ENCODE results near the gene ANKFY1.
"Not testable (repeated sequence)": the region's sequence is repeated elsewhere in the genome, so short reads cannot be mapped to it uniquely, and the experiment has no call there.

Gene ANKFY1

GRCh38 chr17:4215882-4216570 lies 47.8 kb downstream of the ANKFY1 start:
- peak; percentile 67 for ATAC-seq (ENCODE audit: low read depth)
- peaks cover 6% of the 10 kb centered on the region for H3K4me1 Mint-ChIP-seq

GRCh38 chr17:4214157-4214556 lies 49.6 kb downstream of the ANKFY1 start:
- H3K27ac Mint-ChIP-seq: no peak overlapping the region
- H3K4me3 Mint-ChIP-seq: no peak overlapping the region
- ATAC-seq (ENCODE audit: low read depth): no peak
- no peaks in the 10 kb centered on the region for H3K27me3 Mint-ChIP-seq
- peaks cover 6% of the 10 kb centered on the region for H3K4me1 Mint-ChIP-seq
- DNase-seq (ENCODE audit: low spot score in 2 of 2): no peak
- H3K36me3 Mint-ChIP-seq: peaks cover 12% of the 10 kb centered on the region
- H3K9me3 Mint-ChIP-seq: no peaks in the 10 kb centered on the region

More at GRCh38 chr17:4215882-4216570, 47.8 kb downstream of the ANKFY1 start:
- Mint-ChIP-seq H3K27ac (peak overlapping the region; percentile 67), H3K4me3 (no peak overlapping the region), H3K27me3 (no peaks in the 10 kb centered on the region), H3K9me3 (no peaks in the 10 kb centered on the region), H3K36me3 (peaks cover 9% of the 10 kb centered on the region)
- no peak for DNase-seq (ENCODE audit: low spot score in 2 of 2)

GRCh38 chr17:4209611-4210010 lies 54.2 kb downstream of the ANKFY1 start:
- Mint-ChIP-seq H3K9me3 (no peaks in the 10 kb centered on the region), H3K27ac (no peak overlapping the region), H3K27me3 (no peaks in the 10 kb centered on the region), H3K36me3 (peaks cover 36% of the 10 kb centered on the region), H3K4me3 (no peak overlapping the region), H3K4me1 (peaks cover 3% of the 10 kb centered on the region)
- DNase-seq (ENCODE audit: low spot score in 2 of 2): no peak
- no peak for ATAC-seq (ENCODE audit: low read depth)

- peaks cover 3% of the 10 kb centered on the region for H3K4me1 Mint-ChIP-seq
- H3K36me3 Mint-ChIP-seq: peaks cover 38% of the 10 kb centered on the region
- no peak for DNase-seq (ENCODE audit: low spot score in 2 of 2)
- no peaks in the 10 kb centered on the region for H3K27me3 Mint-ChIP-seq
- H3K27ac Mint-ChIP-seq: no peak overlapping the region
- H3K9me3 Mint-ChIP-seq: no peaks in the 10 kb centered on the region
- H3K4me3 Mint-ChIP-seq: no peak overlapping the region
- ATAC-seq (ENCODE audit: low read depth): no peak
Observed at GRCh38 chr17:4208238-4208637, 55.5 kb downstream of the ANKFY1 start.

DNA sequence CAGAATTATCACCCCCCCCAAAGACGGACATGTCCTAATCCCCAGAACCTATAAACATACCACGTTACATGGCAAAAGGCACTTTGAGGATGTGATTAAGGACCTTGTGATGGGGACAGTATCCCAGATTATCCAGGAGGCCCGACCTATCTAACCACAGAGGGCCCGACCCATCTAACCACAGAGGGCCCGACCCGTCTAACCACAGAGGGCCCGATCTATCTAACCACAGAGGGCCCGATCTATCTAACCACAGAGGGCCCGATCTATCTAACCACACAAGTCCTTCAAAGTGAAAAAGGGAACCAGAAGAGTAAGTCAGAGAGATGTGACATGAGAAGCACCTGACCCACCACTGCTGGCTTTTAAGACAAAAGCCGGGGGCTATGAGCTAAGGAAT lies 56.8 kb downstream of the ANKFY1 start:
- H3K4me1 Mint-ChIP-seq: peaks cover 3% of the 10 kb centered on the region
- ATAC-seq (ENCODE audit: low read depth) (peak; percentile 55), DNase-seq (ENCODE audit: low spot score in 2 of 2) (no peak)
- H3K27ac Mint-ChIP-seq: no peak overlapping the region
- H3K27me3 Mint-ChIP-seq: no peaks in the 10 kb centered on the region
- H3K4me3 Mint-ChIP-seq: no peak overlapping the region
- no peaks in the 10 kb centered on the region for H3K9me3 Mint-ChIP-seq
- peaks cover 35% of the 10 kb centered on the region for H3K36me3 Mint-ChIP-seq

DNA sequence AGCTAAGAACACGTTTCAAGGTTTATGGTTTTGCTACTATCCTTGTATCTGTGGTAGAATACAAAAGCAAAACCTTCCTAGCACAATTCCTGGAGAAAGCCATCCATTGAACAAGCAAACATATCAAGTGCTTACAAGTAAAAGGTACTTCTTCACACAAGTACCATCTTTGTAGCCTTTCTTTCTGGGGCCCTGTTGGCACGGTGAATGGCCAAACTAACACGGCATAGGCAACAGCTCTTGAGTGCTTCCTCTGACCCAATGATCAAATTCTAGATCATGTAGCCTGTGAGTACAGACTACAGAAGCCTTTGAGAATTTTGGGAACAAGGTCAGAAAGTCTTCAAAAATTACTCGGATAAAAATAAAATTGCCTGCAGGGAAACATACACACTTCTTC lies 57.9 kb downstream of the ANKFY1 start:
- Mint-ChIP-seq H3K27ac (no peak overlapping the region), H3K4me3 (no peak overlapping the region), H3K27me3 (no peaks in the 10 kb centered on the region), H3K9me3 (no peaks in the 10 kb centered on the region), H3K4me1 (peaks cover 3% of the 10 kb centered on the region), H3K36me3 (peaks cover 35% of the 10 kb centered on the region)
- no peak for ATAC-seq (ENCODE audit: low read depth)
- no peak for DNase-seq (ENCODE audit: low spot score in 2 of 2)

DNA sequence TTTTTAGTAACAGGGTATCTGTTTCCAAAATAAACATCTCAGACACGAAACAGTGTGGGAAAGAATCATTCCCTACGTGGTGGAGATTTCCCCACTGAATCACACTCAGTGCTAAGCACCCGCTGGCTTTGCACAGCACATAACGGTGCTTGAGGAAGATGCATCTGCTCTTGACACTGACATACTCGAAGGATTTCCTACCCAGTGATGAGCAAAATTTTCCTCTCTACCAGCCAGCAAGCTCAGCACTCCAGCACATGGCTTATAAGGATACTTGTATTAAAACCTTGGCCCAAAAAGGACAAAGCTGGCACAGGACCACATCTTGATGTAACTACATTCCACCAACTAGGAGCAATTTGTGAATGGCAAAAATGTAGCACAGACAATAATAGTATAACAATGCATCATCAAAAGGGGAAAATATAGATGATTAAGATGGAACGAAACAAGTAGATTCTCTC lies 59.0 kb downstream of the ANKFY1 start:
- no peaks in the 10 kb centered on the region for H3K9me3 Mint-ChIP-seq
- H3K4me1 Mint-ChIP-seq: peaks cover 3% of the 10 kb centered on the region
- peaks cover 35% of the 10 kb centered on the region for H3K36me3 Mint-ChIP-seq
- no peak for ATAC-seq (ENCODE audit: low read depth)
- no peak overlapping the region for H3K4me3 Mint-ChIP-seq
- no peaks in the 10 kb centered on the region for H3K27me3 Mint-ChIP-seq
- no peak overlapping the region for H3K27ac Mint-ChIP-seq
- DNase-seq (ENCODE audit: low spot score in 2 of 2): no peak

DNA sequence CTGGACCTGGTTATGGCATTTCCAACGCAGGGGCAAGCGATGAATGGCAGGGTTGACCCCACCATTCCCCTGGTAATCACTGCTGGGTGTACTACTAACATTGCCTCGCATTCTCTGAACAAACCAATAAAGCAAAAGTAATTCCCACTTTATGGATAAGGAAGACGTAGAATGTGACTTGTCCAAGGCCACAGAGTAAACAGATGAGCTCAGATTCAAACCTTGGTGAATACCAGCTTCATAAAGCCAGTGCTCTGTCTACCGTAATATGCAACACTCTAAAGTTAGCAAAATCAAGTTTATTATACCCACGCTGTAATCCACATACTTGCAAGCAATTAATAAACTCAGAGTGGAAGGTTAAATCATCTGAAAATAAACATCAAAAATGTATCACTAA lies 59.6 kb downstream of the ANKFY1 start:
- no peak for DNase-seq (ENCODE audit: low spot score in 2 of 2)
- no peak for ATAC-seq (ENCODE audit: low read depth)
- Mint-ChIP-seq H3K4me1 (peaks cover 3% of the 10 kb centered on the region), H3K9me3 (no peaks in the 10 kb centered on the region), H3K27me3 (no peaks in the 10 kb centered on the region), H3K27ac (no peak overlapping the region), H3K4me3 (no peak overlapping the region), H3K36me3 (peaks cover 34% of the 10 kb centered on the region)

DNA sequence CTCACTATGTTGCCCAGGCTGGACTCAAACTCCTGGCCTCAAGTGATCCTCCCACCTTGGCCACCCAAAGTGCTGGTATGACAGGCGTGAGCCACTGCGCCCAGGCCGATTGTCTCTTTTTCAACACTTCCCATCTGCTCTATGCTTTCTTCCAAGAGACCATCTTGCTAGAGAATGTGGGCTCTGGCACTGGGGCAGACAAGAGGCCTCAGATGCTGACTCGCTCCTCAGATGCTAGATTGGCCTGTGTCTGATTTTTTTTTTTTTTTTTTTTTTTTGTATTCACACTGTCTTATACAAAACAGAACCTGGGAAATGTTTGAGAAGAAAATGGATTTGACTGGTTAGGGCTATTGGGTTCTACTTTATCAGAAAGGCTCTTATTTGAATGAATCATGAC lies 62.6 kb downstream of the ANKFY1 start:
- peaks cover 18% of the 10 kb centered on the region for H3K36me3 Mint-ChIP-seq
- H3K4me1 Mint-ChIP-seq: no peaks in the 10 kb centered on the region
- no peaks in the 10 kb centered on the region for H3K27me3 Mint-ChIP-seq
- H3K27ac Mint-ChIP-seq: no peak overlapping the region
- ATAC-seq (ENCODE audit: low read depth) (no peak), DNase-seq (ENCODE audit: low spot score in 2 of 2) (no peak)
- no peak overlapping the region for H3K4me3 Mint-ChIP-seq
- H3K9me3 Mint-ChIP-seq: no peaks in the 10 kb centered on the region

DNA sequence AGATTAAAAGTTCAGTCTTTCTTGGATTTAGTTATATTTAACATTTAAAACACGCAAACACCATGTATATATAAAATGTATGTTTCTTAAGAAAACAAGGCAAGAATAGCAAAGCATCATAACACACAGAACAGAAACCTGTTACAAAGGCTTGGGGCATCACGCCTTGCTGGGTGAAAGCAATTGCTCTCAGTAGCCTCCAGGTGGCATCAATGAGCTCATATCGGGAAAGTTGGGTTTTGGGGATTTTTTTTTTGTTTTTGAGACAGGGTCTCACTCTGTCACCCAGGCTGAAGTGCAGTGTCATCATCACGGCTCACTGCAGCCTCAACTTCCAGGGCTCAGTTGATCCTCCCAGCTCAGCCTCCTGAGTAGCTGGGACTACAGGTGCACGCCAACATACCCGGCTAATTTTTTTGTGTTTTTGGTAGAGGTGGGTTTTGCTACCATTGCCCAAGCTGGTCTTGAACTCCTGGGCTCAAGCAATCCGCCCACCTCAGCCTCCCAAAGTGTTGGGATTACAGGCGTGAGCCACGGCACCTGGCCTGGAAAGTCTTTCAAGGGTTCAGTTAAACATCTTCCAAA lies 63.9 kb downstream of the ANKFY1 start:
- DNase-seq (ENCODE audit: low spot score in 2 of 2): peak in 1 of 2 donors; percentile 18
- peak; percentile 41 for ATAC-seq (ENCODE audit: low read depth)

DNA sequence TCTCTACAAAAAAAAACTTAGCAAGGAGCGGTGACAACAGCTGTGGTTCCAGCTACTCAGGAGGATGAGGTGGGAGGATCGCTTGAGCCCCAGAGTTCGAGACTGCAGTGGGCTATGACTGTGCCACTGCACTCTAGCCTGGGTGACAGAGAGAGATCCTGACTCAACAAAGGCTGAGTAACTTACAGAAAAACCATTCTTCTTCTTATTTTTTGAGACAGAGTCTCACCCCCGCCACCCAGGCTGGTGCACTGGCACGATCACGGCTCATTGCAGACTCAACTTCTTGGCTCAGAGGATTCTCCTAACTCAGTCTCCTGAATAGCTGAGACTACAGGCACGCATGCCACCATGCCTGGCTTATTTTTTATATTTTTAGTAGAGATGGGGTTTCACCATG lies 64.8 kb downstream of the ANKFY1 start:
- H3K27me3 Mint-ChIP-seq: no peaks in the 10 kb centered on the region
- peaks cover 19% of the 10 kb centered on the region for H3K36me3 Mint-ChIP-seq
- H3K9me3 Mint-ChIP-seq: no peaks in the 10 kb centered on the region
- H3K4me1 Mint-ChIP-seq: no peaks in the 10 kb centered on the region
- no peak overlapping the region for H3K27ac Mint-ChIP-seq
- DNase-seq (ENCODE audit: low spot score in 2 of 2): no peak
- H3K4me3 Mint-ChIP-seq: no peak overlapping the region
- no peak for ATAC-seq (ENCODE audit: low read depth)

More for the DNA sequence above, 63.9 kb downstream of the ANKFY1 start:
- H3K9me3 Mint-ChIP-seq: no peaks in the 10 kb centered on the region
- H3K4me3 Mint-ChIP-seq: no peak overlapping the region
- no peaks in the 10 kb centered on the region for H3K27me3 Mint-ChIP-seq
- H3K36me3 Mint-ChIP-seq: peaks cover 20% of the 10 kb centered on the region
- no peak overlapping the region for H3K27ac Mint-ChIP-seq
- H3K4me1 Mint-ChIP-seq: no peaks in the 10 kb centered on the region

- no peaks in the 10 kb centered on the region for H3K9me3 Mint-ChIP-seq
- H3K27me3 Mint-ChIP-seq: no peaks in the 10 kb centered on the region
- ATAC-seq (ENCODE audit: low read depth) (no peak), DNase-seq (ENCODE audit: low spot score in 2 of 2) (no peak)
- H3K27ac Mint-ChIP-seq: peak overlapping the region; percentile 26
- no peak overlapping the region for H3K4me3 Mint-ChIP-seq
- no peaks in the 10 kb centered on the region for H3K4me1 Mint-ChIP-seq
- H3K36me3 Mint-ChIP-seq: peaks cover 17% of the 10 kb centered on the region
Observed at GRCh38 chr17:4195306-4195705, 68.5 kb downstream of the ANKFY1 start.

- no peaks in the 10 kb centered on the region for H3K4me1 Mint-ChIP-seq
- H3K27me3 Mint-ChIP-seq: no peaks in the 10 kb centered on the region
- DNase-seq (ENCODE audit: low spot score in 2 of 2): no peak
- H3K9me3 Mint-ChIP-seq: no peaks in the 10 kb centered on the region
- H3K4me3 Mint-ChIP-seq: no peak overlapping the region
- ATAC-seq (ENCODE audit: low read depth): no peak
- H3K27ac Mint-ChIP-seq: peak overlapping the region; percentile 26
- H3K36me3 Mint-ChIP-seq: peaks cover 17% of the 10 kb centered on the region
Observed at GRCh38 chr17:4194796-4195195, 69.0 kb downstream of the ANKFY1 start.

DNA sequence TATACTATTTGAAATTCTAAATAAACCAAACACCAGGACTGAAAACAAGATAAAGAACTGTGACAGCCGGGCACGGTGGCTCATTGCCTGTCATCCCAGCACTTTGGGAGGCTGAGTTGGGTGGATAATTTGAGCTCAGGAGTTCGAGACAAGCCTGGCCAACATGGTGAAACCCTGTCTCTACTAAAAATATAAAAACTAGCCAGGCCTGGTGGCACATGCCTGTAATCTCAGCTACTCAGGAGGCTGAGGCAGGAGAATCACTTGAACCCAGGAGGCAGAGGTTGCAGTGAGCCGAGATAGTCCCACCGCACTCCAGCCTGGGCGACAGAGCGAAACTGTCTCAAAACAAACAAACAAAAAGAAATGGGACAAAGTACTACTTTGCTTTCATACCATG lies 73.0 kb downstream of the ANKFY1 start:
- H3K36me3 Mint-ChIP-seq: peaks cover 25% of the 10 kb centered on the region
- H3K4me3 Mint-ChIP-seq; H3K27ac Mint-ChIP-seq; H3K4me1 Mint-ChIP-seq; H3K27me3 Mint-ChIP-seq; H3K9me3 Mint-ChIP-seq; DNase-seq (ENCODE audit: low spot score in 2 of 2); ATAC-seq (ENCODE audit: low read depth): not testable (repeated sequence)

- no peak overlapping the region for H3K27ac Mint-ChIP-seq
Observed at GRCh38 chr17:4189280-4189679, 74.5 kb downstream of the ANKFY1 start.

More at GRCh38 chr17:4189280-4189679, 74.5 kb downstream of the ANKFY1 start:
- Mint-ChIP-seq H3K36me3 (peaks cover 16% of the 10 kb centered on the region), H3K9me3 (no peaks in the 10 kb centered on the region), H3K4me3 (no peak overlapping the region), H3K4me1 (no peaks in the 10 kb centered on the region), H3K27me3 (no peaks in the 10 kb centered on the region)
- DNase-seq (ENCODE audit: low spot score in 2 of 2) (no peak), ATAC-seq (ENCODE audit: low read depth) (no peak)

Data from memory B cell (primary cell).